Esophagus muscularis mucosa (tissue), 3 donors: ENCODE measurements around the gene COBL.

ENCODE experiments used
- CTCF ChIP-seq, 3 experiments: fragments of 200-600 bp in 2 of 3; fragments of 450-650 bp in 1 of 3; sonication (generic) in 2 of 3; IDR thresholded peaks; one replicate each; pipeline ENCODE4 v1.5.1; 2017 to 2019; ENCODE audit warnings: antibody characterized with exemption in 3 of 3, mild to moderate bottlenecking in 2 of 3, moderate library complexity in 1 of 3
- EP300 ChIP-seq: sonication (generic); formaldehyde crosslinking; IDR thresholded peaks from one replicate; pipeline ENCODE4 v1.6.1; 2017; ENCODE audit warnings: antibody characterized with exemption

- TF ChIP-seq CTCF (IDR thresholded peaks at IDR 0.05) (no peak), EP300 (no peak)
Observed at GRCh38 chr7:51026341-51026740, 290.3 kb downstream of the COBL start.
